GM12878 (cell line): ENCODE data around the gene FBXW12. TPM values are rescaled to one million over a fixed set of nuclear protein-coding genes. Genes with fewer than 3 reads are reported as not detected.

Source experiments
- ATAC-seq: fragments of 200-7000 bp; cut with Tn5 transposase; 3 replicates; pipeline ENCODE4 v1.9.1; 2020; ENCODE audit warnings: mild to moderate bottlenecking, moderate library complexity
- BruUV-seq: library from RNA; stranded (reverse); fragments of 400-500 nt; replicated peaks from 2 replicates; lab custom pipeline; 2021; lab: Mats Ljungman, UMichigan
- CTCF ChIA-PET: fragments of 300-600 bp; sonication (Branson Sonifier 250); formaldehyde crosslinking; extraction: SDS; loops from one replicate; lab custom pipeline; 2021; ENCODE audit warnings: inconsistent platforms; lab: Yijun Ruan, JAX
- POLR2A ChIA-PET: fragments of 350-600 bp; formaldehyde crosslinking; extraction: SDS; loops from one replicate; lab custom pipeline; 2021; ENCODE audit warnings: inconsistent platforms; lab: Charles Lee
- RAD21 ChIA-PET: fragments of 300-600 bp; sonication (Branson Sonifier 250); formaldehyde crosslinking; loops from one replicate; lab custom pipeline; 2023; ENCODE audit warnings: antibody characterized with exemption; ENCODE audit not compliant: unreplicated experiment; lab: Charles Lee
- SMC1A ChIA-PET: fragments of 300-600 bp; sonication (Branson Sonifier 250); formaldehyde crosslinking; loops from one replicate; lab custom pipeline; 2023; ENCODE audit not compliant: unreplicated experiment, uncharacterized antibody; lab: Charles Lee
- DNase-seq: peaks from one replicate; pipeline ENCODE4 v3.0.0-alpha.2; 2011; ENCODE audit warnings: low read depth, low spot score
- FAIRE-seq: peaks from 3 replicates; lab custom pipeline; 2011; peaks lifted over from hg19 to GRCh38; lab: Jason Lieb, UNC
- H2AFZ ChIP-seq: 2 replicates; pipeline ENCODE4 v1.6.0; 2011; ENCODE audit warnings: low read depth, low read length, control low read depth; ENCODE audit not compliant: control insufficient read depth
- H3K27ac ChIP-seq: 2 replicates; pipeline ENCODE4 v1.5.1; 2011; ENCODE audit warnings: control low read depth; ENCODE audit not compliant: control insufficient read depth, insufficient read depth
- H3K27me3 ChIP-seq, 2 experiments: replicated peaks in 1 of 2; 2 replicates each; pipeline versions ENCODE4 v1.6.0 to v1.6.1; 2011; ENCODE audit warnings: low read length in 1 of 2; ENCODE audit not compliant: control insufficient read depth in 2 of 2, insufficient read depth in 2 of 2
- H3K36me3 ChIP-seq, 2 experiments: 2 replicates each; pipeline ENCODE4 v1.5.1; 2011; ENCODE audit warnings: low read length in 1 of 2; ENCODE audit not compliant: control insufficient read depth in 2 of 2, insufficient read depth in 2 of 2
- H3K4me1 ChIP-seq: 2 replicates; pipeline ENCODE4 v1.6.1; 2011; ENCODE audit warnings: mild to moderate bottlenecking, low read length, moderate library complexity, mixed read lengths; ENCODE audit not compliant: control insufficient read depth, insufficient read depth
- H3K4me2 ChIP-seq: 2 replicates; pipeline ENCODE4 v1.6.0; 2011; ENCODE audit warnings: control low read depth; ENCODE audit not compliant: control insufficient read depth, insufficient read depth
- H3K4me3 ChIP-seq: fragments of 200-600 bp; sonication (generic); 2 replicates; pipeline ENCODE4 v1.5.1; 2016
- H3K79me2 ChIP-seq: 2 replicates; pipeline ENCODE4 v1.6.0; 2011; ENCODE audit warnings: low read length; ENCODE audit not compliant: control insufficient read depth, insufficient read depth
- H3K9ac ChIP-seq: 2 replicates; pipeline ENCODE4 v1.8.0; 2011; ENCODE audit warnings: low read length, control low read depth, mixed read lengths; ENCODE audit not compliant: control insufficient read depth, insufficient read depth
- H3K9me3 ChIP-seq: replicated peaks from 3 replicates; pipeline ENCODE4 v1.5.1; 2011; ENCODE audit warnings: mild to moderate bottlenecking, low read length; ENCODE audit not compliant: control insufficient read depth, insufficient read depth
- H4K20me1 ChIP-seq: 2 replicates; pipeline ENCODE4 v1.6.0; 2011; ENCODE audit not compliant: control insufficient read depth, insufficient read depth
- ATF2 ChIP-seq: IDR thresholded peaks from 2 replicates; pipeline ENCODE4 v1.6.1; 2012; ENCODE audit warnings: low read length, inconsistent platforms
- BCL11A ChIP-seq: IDR thresholded peaks from 2 replicates; pipeline ENCODE4 v1.6.1; 2011; ENCODE audit warnings: low read depth, low read length
- FOXK2 ChIP-seq: fragments of 450-650 bp; IDR thresholded peaks from 2 replicates; pipeline ENCODE4 v1.6.1; 2017; ENCODE audit warnings: mild to moderate bottlenecking, moderate library complexity
- PRDM15 ChIP-seq: fragments of 450-650 bp; formaldehyde crosslinking; IDR thresholded peaks from 2 replicates; pipeline ENCODE4 v1.4.0; 2020; ENCODE audit warnings: mild to moderate bottlenecking, moderate library complexity
- RB1 ChIP-seq: fragments of 450-650 bp; formaldehyde crosslinking; IDR thresholded peaks from 2 replicates; pipeline ENCODE4 v1.6.1; 2017; ENCODE audit warnings: mild to moderate bottlenecking, borderline replicate concordance
- SMC3 ChIP-seq: IDR thresholded peaks from 2 replicates; pipeline ENCODE4 v1.6.1; 2011; ENCODE audit warnings: low read length, improper control_type of control experiment, borderline replicate concordance
- SUZ12 ChIP-seq: fragments of 200-600 bp; sonication (generic); IDR thresholded peaks from one replicate; pipeline ENCODE4 v1.6.1; 2018; ENCODE audit warnings: antibody characterized with exemption, mild to moderate bottlenecking; ENCODE audit not compliant: unreplicated experiment
- TCF12 ChIP-seq: IDR thresholded peaks from 2 replicates; pipeline ENCODE4 v1.6.1; 2011; ENCODE audit warnings: low read depth, mild to moderate bottlenecking, low read length
- YBX1 ChIP-seq: fragments of 450-650 bp; IDR thresholded peaks from 2 replicates; pipeline ENCODE4 v1.6.1; 2016; ENCODE audit warnings: antibody characterized with exemption
- WGBS: methylation state at CpG from one replicate; pipeline ENCODE4 v1.1.6; 2016; ENCODE audit warnings: low lambda C conversion rate; ENCODE audit not compliant: insufficient replicate concordance, insufficient coverage; ENCODE audit errors: missing lambda C conversion rate; 5-methylcytosine and 5-hydroxymethylcytosine counted together
- in situ Hi-C: fragments of 300-500 bp; cut with MboI; formaldehyde crosslinking; loops from 9 replicates; pipeline ENCODE4 v1.14.3; 2018; ENCODE audit warnings: mixed read lengths
- intact Hi-C: fragments of 100-400 bp; cut with micrococcal nuclease; formaldehyde crosslinking; loops from one replicate; pipeline ENCODE4 v1.14.2; 2022; ENCODE audit not compliant: unreplicated experiment
- polyA plus RNA-seq, 11 experiments: library from polyadenylated mRNA; depleted of rRNA in 4 of 11; unstranded in 6 of 11; stranded (reverse) in 5 of 11; fragments of >200 nt; fragmentation: Nextera tagmentation in 4 of 11; fragmentation: Illumina TruSeq in 1 of 11; extraction: Ambion mirVana in 4 of 11; extraction: Trizol in 1 of 11; gene quantifications; 1 replicate in 1 of 11; 2 replicates in 10 of 11; pipeline versions ENCODE4 v1.2.1 to v1.2.3, GENCODE V29; 2011 to 2016; ENCODE audit warnings: inconsistent platforms in 2 of 11, missing spikeins in 2 of 11, low read depth in 1 of 11
- total RNA-seq, 4 experiments: library from RNA; depleted of rRNA in 3 of 4; stranded (reverse); fragments of >200 nt in 3 of 4; fragmentation: Illumina TruSeq in 1 of 4; extraction: Trizol in 1 of 4; gene quantifications; 2 replicates each; pipeline versions ENCODE4 v1.2.1 to v1.2.3, GENCODE V29; 2013 to 2021

The FBXW12 gene
- total and polyA plus RNA-seq, 10 of the 15 experiments (the other 5 are each of a cell fraction or from before 2014, with no cell fraction given), result 0.04 to 0.18 (median 0.12) TPM; not detected in 4

DNA sequence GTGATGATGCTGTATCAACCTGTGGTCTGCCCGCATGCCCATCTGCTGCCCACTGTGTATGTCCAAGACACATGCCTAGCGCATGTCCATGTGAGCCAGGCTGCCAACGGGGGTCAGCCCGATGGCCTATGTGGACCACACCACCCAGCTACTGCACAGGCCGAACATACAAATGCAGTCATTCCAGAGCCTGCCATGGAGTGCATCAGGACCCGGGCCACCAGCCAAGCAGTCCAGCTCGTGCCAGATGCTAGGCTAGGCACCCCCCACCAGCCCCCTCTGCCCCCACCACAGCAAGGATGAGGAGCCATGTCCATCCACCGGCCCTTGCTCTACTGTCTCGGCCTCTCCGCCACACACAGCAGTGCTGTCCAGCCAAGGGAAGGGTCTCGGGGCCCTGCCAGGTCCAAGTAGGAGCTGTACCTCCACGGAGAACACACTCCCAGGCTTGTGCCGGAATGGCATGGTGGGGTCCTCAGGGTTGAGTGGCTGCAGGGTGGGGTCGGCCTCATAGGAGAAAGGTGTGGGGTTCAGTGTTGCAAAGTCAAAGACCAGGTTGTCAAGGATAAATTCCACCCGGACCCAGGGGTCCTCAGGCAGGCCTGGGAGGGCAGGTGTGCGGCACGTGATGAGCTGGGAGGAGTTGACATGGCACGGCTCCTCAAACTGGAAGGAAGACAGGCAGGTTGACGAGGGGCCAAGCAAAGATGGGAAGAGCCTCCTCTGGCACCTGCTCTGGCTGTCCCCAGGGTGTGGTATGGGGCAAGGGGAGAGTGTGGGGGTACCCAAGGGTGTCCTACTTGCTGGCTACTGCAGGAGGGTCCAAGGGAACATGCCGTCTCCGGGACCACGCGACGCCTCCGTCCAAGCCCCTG is 42.6 kb downstream of the FBXW12 start:
- no peaks in the 10 kb centered on the region for H3K36me3 ChIP-seq
- H3K9me3 ChIP-seq, result no peaks in the 10 kb centered on the region
- H3K79me2 ChIP-seq, result no peaks in the 10 kb centered on the region
- intact Hi-C loops, result no loop called here
- H3K4me2 ChIP-seq, result no peak overlapping the region
- no peak overlapping the region for H3K9ac ChIP-seq
- H3K4me3 ChIP-seq, result no peak overlapping the region
- no peak for TF ChIP-seq SMC3
- ChIA-PET CTCF (interaction anchor here (0.7 to 22.0 kb wide), 6 partner anchors 12 to 334 kb away, joined by 3 to 757 read pairs (median 3); partner anchors contain the start of genes CCDC51 and TMA7), POLR2A (interaction anchor here (0.7 kb wide), 1 partner anchor 154 kb away, joined by 4 read pairs; no protein-coding TSS in a partner anchor), RAD21 (interaction anchor here (3.8 kb wide), 1 partner anchor 21 kb away, joined by 15 read pairs; no protein-coding TSS in a partner anchor), SMC1A (interaction anchor here (0.9 to 1.7 kb wide), 2 partner anchors 14 to 21 kb away, joined by 3 to 5 read pairs; no protein-coding TSS in a partner anchor)
- no peak overlapping the region for H2AFZ ChIP-seq
- no peak for DNase-seq
- no peak for FAIRE-seq
- no peaks in the 10 kb centered on the region for H4K20me1 ChIP-seq
- H3K27me3 ChIP-seq, result no peaks in the 10 kb centered on the region
- no TSS peak for BruUV-seq
- H3K27ac ChIP-seq, result no peak overlapping the region
- in situ Hi-C loops, result no loop called here
- H3K4me1 ChIP-seq, result no peaks in the 10 kb centered on the region
- ATAC-seq, result no peak
- WGBS, result 42% methylated on average over 23 of the region's 25 CpGs

DNA sequence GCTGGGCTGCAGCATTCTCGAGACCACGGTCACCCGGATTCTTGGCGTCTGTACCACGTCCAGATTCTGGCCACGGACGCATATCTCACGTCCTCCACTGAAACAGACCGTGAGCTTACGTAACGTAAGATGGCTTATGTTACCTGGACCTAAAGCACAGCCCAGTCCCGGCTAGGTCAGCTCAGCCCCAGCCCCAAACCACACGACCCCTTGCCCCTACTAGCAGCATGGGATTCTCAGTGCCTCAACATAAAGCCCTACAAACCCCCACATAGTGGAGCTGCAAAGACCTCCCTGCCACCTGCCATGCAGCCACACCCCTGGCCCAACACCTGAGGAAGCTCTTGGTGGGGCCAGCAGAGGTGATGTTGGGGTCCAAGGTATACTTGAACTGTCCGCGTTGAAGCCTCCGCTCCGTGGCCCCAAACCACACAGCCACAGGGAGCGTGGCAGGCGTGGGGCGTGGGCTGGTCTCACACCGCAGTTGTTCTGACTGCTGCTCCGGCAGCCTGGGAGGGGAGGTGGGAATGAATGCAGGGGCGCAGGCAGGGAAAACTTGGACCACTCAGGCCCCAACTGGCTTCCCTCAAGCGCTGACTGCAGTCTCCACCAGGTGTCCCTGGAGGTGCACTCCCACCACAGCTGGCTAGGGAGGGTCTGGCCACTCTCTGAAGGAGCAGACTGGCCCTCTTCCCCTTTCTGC is 43.4 kb downstream of the FBXW12 start:
- intact Hi-C loops, result no loop called here
- in situ Hi-C loops, result no loop called here
- Histone ChIP-seq H3K4me3 (no peak overlapping the region), H4K20me1 (no peaks in the 10 kb centered on the region), H3K4me1 (no peaks in the 10 kb centered on the region), H3K79me2 (no peaks in the 10 kb centered on the region), H3K27me3 (no peaks in the 10 kb centered on the region), H2AFZ (no peak overlapping the region), H3K4me2 (no peak overlapping the region), H3K9ac (no peak overlapping the region), H3K27ac (no peak overlapping the region), H3K9me3 (no peaks in the 10 kb centered on the region), H3K36me3 (no peaks in the 10 kb centered on the region)
- POLR2A ChIA-PET, result no interaction called here
- ATAC-seq (peak; percentile 42; the same call in 2 of the 3 replicates), FAIRE-seq (no peak), DNase-seq (no peak)
- SMC1A ChIA-PET, result interaction anchor here (1.7 to 2.0 kb wide), 2 partner anchors 14 to 15 kb away, joined by 5 to 7 read pairs; no protein-coding TSS in a partner anchor
- BruUV-seq, result no TSS peak
- CTCF ChIA-PET, result interaction anchor here (1.1 to 22.0 kb wide), 2 partner anchors 15 to 21 kb away, joined by 3 to 757 read pairs; partner anchors contain the start of genes CCDC51 and TMA7
- WGBS, result 60% methylated on average over 24 of the region's 24 CpGs
- RAD21 ChIA-PET, result interaction anchor here (3.8 kb wide), 1 partner anchor 21 kb away, joined by 15 read pairs; no protein-coding TSS in a partner anchor
- TF ChIP-seq ATF2 (no peak), FOXK2 (no peak), RB1 (no peak), SUZ12 (no peak), TCF12 (no peak), PRDM15 (no peak), BCL11A (no peak), YBX1 (no peak)
